ENCODE data around the gene UTS2R.
"Not testable (repeated sequence)": the region's sequence is repeated elsewhere in the genome, so short reads cannot be mapped to it uniquely, and the experiment has no call there.

UTS2R gene

GRCh38 chr17:82353484-82353883, 18.1 kb upstream of the UTS2R start:
- DNase-seq (ENCODE audit: low read depth in 3 of 3, low spot score in 1 of 3) = no peak

- no peak for DNase-seq (ENCODE audit: low read depth in 3 of 3, low spot score in 1 of 3)
Observed at GRCh38 chr17:82354804-82355308, 16.7 kb upstream of the UTS2R start.

- no peak for DNase-seq (ENCODE audit: low read depth in 3 of 3, low spot score in 1 of 3)
Observed at GRCh38 chr17:82355770-82356427, 15.7 kb upstream of the UTS2R start.

- DNase-seq (ENCODE audit: low read depth in 3 of 3, low spot score in 1 of 3) = no peak
Observed at GRCh38 chr17:82356845-82357355, 14.7 kb upstream of the UTS2R start.

- no peak for DNase-seq (ENCODE audit: low read depth in 3 of 3, low spot score in 1 of 3)
Observed at GRCh38 chr17:82357394-82357793, 14.2 kb upstream of the UTS2R start.

GRCh38 chr17:82358465-82359350, 12.9 kb upstream of the UTS2R start, which contains the start of gene TEX19:
TEX19 (plus strand) TSS chr17:82359247; CDS start chr17:82362151, 2,904 bp downstream.
- DNase-seq (ENCODE audit: low read depth in 3 of 3, low spot score in 1 of 3) = no peak

GRCh38 chr17:82359451-82360074, 12.0 kb upstream of the UTS2R start:
- not testable (repeated sequence) for DNase-seq (ENCODE audit: low read depth in 3 of 3, low spot score in 1 of 3)

GRCh38 chr17:82361885-82362633, 9.5 kb upstream of the UTS2R start:
- no peak for DNase-seq (ENCODE audit: low read depth in 3 of 3, low spot score in 1 of 3)

GRCh38 chr17:82365606-82366295, 5.8 kb upstream of the UTS2R start:
- no peak for DNase-seq (ENCODE audit: low read depth in 3 of 3, low spot score in 1 of 3)

GRCh38 chr17:82366749-82367148, 4.8 kb upstream of the UTS2R start:
- no peak for DNase-seq (ENCODE audit: low read depth in 3 of 3, low spot score in 1 of 3)

- no peak for DNase-seq (ENCODE audit: low read depth in 3 of 3, low spot score in 1 of 3)
Observed at GRCh38 chr17:82367724-82368524, 3.6 kb upstream of the UTS2R start.

- no peak for DNase-seq (ENCODE audit: low read depth in 3 of 3, low spot score in 1 of 3)
Observed at GRCh38 chr17:82369211-82369610, 2.4 kb upstream of the UTS2R start.

- peak in 1 of 3 donors; percentile 22 for DNase-seq (ENCODE audit: low read depth in 3 of 3, low spot score in 1 of 3)
Observed at GRCh38 chr17:82370471-82371332, 863 bp upstream of the UTS2R start.

GRCh38 chr17:82372249-82373071, 895 bp downstream of the UTS2R start:
- no peak for DNase-seq (ENCODE audit: low read depth in 3 of 3, low spot score in 1 of 3)

GRCh38 chr17:82373072-82373452, 1.5 kb downstream of the UTS2R start:
- DNase-seq (ENCODE audit: low read depth in 3 of 3, low spot score in 1 of 3) = not testable (repeated sequence)

- no peak for DNase-seq (ENCODE audit: low read depth in 3 of 3, low spot score in 1 of 3)
Observed at GRCh38 chr17:82373731-82374625, 2.4 kb downstream of the UTS2R start.
